WERI-Rb-1 (cell line): ENCODE measurements around the gene ADGRF1.
A peak's percentile ranks its signal among the peaks of the same experiment; 100 is the strongest.

Experiments
- DNase-seq: peaks from one replicate; pipeline ENCODE4 v3.0.0-alpha.2; 2020
- H3K27ac ChIP-seq: fragments of 250-450 bp; sonication (Bioruptor Pico); 2 replicates; pipeline ENCODE4 v1.5.1; 2020; ENCODE audit warnings: mild to moderate bottlenecking, moderate library complexity
- H3K27me3 ChIP-seq: fragments of 250-450 bp; sonication (Bioruptor Pico); 2 replicates; pipeline ENCODE4 v1.5.1; 2021; ENCODE audit warnings: mild to moderate bottlenecking, low read depth, moderate library complexity; ENCODE audit not compliant: insufficient read depth, severe bottlenecking
- H3K36me3 ChIP-seq: fragments of 250-450 bp; sonication (Bioruptor Pico); 2 replicates; pipeline ENCODE4 v1.5.1; 2020; ENCODE audit warnings: mild to moderate bottlenecking, moderate library complexity
- H3K4me3 ChIP-seq: 2 replicates; pipeline ENCODE4 v1.5.1; 2011; ENCODE audit warnings: low read depth, mild to moderate bottlenecking, control low read depth, low read length
- H3K9me3 ChIP-seq: fragments of 250-450 bp; sonication (Bioruptor Pico); 2 replicates; pipeline ENCODE4 v1.5.1; 2021; ENCODE audit warnings: mild to moderate bottlenecking, moderate library complexity; ENCODE audit not compliant: severe bottlenecking
- CTCF ChIP-seq: IDR thresholded peaks from 2 replicates; pipeline ENCODE4 v1.5.1; 2011; ENCODE audit warnings: low read depth, mild to moderate bottlenecking, control low read depth, inconsistent platforms, low read length

Gene ADGRF1

GRCh38 chr6:47026679-47027078 is 15.5 kb downstream of the ADGRF1 start:
- TF ChIP-seq CTCF = no peak
- no peak for DNase-seq
- no peaks in the 10 kb centered on the region for H3K27me3 ChIP-seq
- H3K9me3 ChIP-seq = no peaks in the 10 kb centered on the region
- no peak overlapping the region for H3K27ac ChIP-seq
- no peaks in the 10 kb centered on the region for H3K36me3 ChIP-seq
- H3K4me3 ChIP-seq = no peak overlapping the region

GRCh38 chr6:47023573-47023972 is 18.6 kb downstream of the ADGRF1 start:
- Histone ChIP-seq H3K9me3 (no peaks in the 10 kb centered on the region), H3K27me3 (no peaks in the 10 kb centered on the region), H3K4me3 (no peak overlapping the region), H3K36me3 (no peaks in the 10 kb centered on the region), H3K27ac (no peak overlapping the region)
- no peak for TF ChIP-seq CTCF
- no peak for DNase-seq

GRCh38 chr6:47022191-47022590 is 19.9 kb downstream of the ADGRF1 start:
- no peaks in the 10 kb centered on the region for H3K27me3 ChIP-seq
- H3K4me3 ChIP-seq = no peak overlapping the region
- no peak for DNase-seq
- H3K36me3 ChIP-seq = no peaks in the 10 kb centered on the region
- no peak overlapping the region for H3K27ac ChIP-seq
- no peak for TF ChIP-seq CTCF
- H3K9me3 ChIP-seq = no peaks in the 10 kb centered on the region

GRCh38 chr6:47019941-47020340 is 22.2 kb downstream of the ADGRF1 start:
- Histone ChIP-seq H3K36me3 (no peaks in the 10 kb centered on the region), H3K9me3 (no peaks in the 10 kb centered on the region), H3K27me3 (no peaks in the 10 kb centered on the region), H3K4me3 (no peak overlapping the region), H3K27ac (no peak overlapping the region)
- TF ChIP-seq CTCF = no peak
- DNase-seq = no peak

GRCh38 chr6:47016909-47017308 is 25.2 kb downstream of the ADGRF1 start:
- H3K27ac ChIP-seq = no peak overlapping the region
- H3K27me3 ChIP-seq = no peaks in the 10 kb centered on the region
- no peaks in the 10 kb centered on the region for H3K9me3 ChIP-seq
- no peaks in the 10 kb centered on the region for H3K36me3 ChIP-seq
- DNase-seq = no peak
- no peak for TF ChIP-seq CTCF
- H3K4me3 ChIP-seq = no peak overlapping the region

GRCh38 chr6:47016261-47016660 is 25.9 kb downstream of the ADGRF1 start:
- no peak for TF ChIP-seq CTCF
- Histone ChIP-seq H3K27ac (peak overlapping the region; percentile 1; the same call in 1 of the 2 replicates), H3K9me3 (no peaks in the 10 kb centered on the region), H3K27me3 (no peaks in the 10 kb centered on the region), H3K36me3 (no peaks in the 10 kb centered on the region), H3K4me3 (no peak overlapping the region)
- DNase-seq = no peak
